A549 (cell line): ENCODE measurements around the gene ARHGAP22.

Experiments
- CHD4 ChIP-seq: fragments of 200-600 bp; sonication (generic); IDR thresholded peaks from 2 replicates; pipeline ENCODE4 v1.6.1; 2016; ENCODE audit warnings: antibody characterized with exemption, mild to moderate bottlenecking, borderline replicate concordance
- EP300 ChIP-seq, 2 experiments: fragments of >200 bp; sonication (Bioruptor Twin); formaldehyde crosslinking; IDR thresholded peaks; 2 replicates in 1 of 2; 3 replicates in 1 of 2; pipeline ENCODE4 v1.6.1; 2016 to 2017
- POLR2A ChIP-seq: IDR thresholded peaks from 2 replicates; pipeline ENCODE4 v1.6.1; 2012; ENCODE audit warnings: mild to moderate bottlenecking, low read length
- RNF2 ChIP-seq: fragments of 200-600 bp; sonication (generic); IDR thresholded peaks from 2 replicates; pipeline ENCODE4 v1.6.1; 2016; ENCODE audit warnings: low read depth, mild to moderate bottlenecking, antibody characterized with exemption, moderate library complexity, borderline replicate concordance
- TF ChIP-seq, protein P1 (sequence below): fragments of >200 bp; sonication (Bioruptor Twin); formaldehyde crosslinking; IDR thresholded peaks from 3 replicates; pipeline ENCODE4 v1.5.1; 2016
- TF ChIP-seq, protein P2 (sequence below): IDR thresholded peaks from 2 replicates; pipeline ENCODE4 v1.6.1; 2012

DNA sequence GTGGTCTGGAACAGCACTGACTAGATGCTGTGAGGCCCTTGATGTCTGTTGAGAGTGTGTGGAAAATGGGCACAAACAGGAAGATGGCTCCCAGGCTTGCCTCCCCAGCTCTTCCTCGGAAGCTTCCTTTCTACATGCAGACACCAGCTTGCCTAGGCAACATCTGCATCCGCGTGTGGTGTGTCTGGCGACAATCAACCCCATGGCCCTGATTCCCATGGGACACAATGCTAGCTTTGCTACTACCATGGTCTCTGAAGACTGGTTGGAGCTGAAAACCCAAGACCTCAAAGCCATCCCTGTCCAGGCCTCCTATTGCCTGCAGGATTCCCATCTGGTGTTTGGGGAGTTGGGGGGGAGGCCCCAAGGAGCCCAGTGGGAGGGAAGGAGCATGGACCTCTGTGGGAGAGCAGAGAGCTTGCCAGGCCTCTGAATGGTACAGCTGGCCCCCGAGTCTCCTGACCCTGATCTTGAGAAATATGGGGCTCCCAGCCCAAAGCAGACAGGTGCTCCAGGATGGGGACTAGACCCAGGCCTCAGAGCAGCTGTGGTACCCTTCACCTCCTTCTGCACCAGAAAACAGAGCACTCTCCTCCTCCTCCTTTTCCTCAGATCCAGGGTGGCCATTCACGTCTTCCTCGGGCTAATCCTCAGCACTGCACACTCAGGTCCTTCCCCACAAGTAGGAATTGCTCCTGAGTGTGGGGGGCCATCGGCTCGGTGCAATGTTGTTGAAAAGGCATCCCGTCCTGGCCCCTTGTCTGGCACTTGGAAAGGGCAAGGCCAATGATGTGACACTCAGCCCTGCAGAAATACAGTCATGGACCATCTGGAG lies 57.6 kb downstream of the ARHGAP22 start:
- TF ChIP-seq EP300 (IDR thresholded peaks at IDR 0.05), result no peak
- TF ChIP-seq, protein P1, sequence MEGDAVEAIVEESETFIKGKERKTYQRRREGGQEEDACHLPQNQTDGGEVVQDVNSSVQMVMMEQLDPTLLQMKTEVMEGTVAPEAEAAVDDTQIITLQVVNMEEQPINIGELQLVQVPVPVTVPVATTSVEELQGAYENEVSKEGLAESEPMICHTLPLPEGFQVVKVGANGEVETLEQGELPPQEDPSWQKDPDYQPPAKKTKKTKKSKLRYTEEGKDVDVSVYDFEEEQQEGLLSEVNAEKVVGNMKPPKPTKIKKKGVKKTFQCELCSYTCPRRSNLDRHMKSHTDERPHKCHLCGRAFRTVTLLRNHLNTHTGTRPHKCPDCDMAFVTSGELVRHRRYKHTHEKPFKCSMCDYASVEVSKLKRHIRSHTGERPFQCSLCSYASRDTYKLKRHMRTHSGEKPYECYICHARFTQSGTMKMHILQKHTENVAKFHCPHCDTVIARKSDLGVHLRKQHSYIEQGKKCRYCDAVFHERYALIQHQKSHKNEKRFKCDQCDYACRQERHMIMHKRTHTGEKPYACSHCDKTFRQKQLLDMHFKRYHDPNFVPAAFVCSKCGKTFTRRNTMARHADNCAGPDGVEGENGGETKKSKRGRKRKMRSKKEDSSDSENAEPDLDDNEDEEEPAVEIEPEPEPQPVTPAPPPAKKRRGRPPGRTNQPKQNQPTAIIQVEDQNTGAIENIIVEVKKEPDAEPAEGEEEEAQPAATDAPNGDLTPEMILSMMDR, result no peak
- TF ChIP-seq, protein P2, sequence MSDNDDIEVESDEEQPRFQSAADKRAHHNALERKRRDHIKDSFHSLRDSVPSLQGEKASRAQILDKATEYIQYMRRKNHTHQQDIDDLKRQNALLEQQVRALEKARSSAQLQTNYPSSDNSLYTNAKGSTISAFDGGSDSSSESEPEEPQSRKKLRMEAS, result no peak
- TF ChIP-seq RNF2, result no peak
- no peak for TF ChIP-seq POLR2A
- no peak for TF ChIP-seq CHD4
